PC-9 (cell line): ENCODE measurements around the gene EDRF1.
"Not testable (repeated sequence)": the region's sequence is repeated elsewhere in the genome, so short reads cannot be mapped to it uniquely, and the experiment has no call there.

Experiments
- EZH2 ChIP-seq: fragments of 200-600 bp; sonication (generic); IDR thresholded peaks from 2 replicates; pipeline ENCODE4 v1.8.0; 2017; ENCODE audit warnings: antibody characterized with exemption, low read depth
- TF ChIP-seq, protein P1 (sequence below): fragments of 200-600 bp; sonication (generic); conservative IDR thresholded peaks from 2 replicates; pipeline ENCODE4 v1.6.1; 2017; ENCODE audit warnings: mixed run types, antibody characterized with exemption, mild to moderate bottlenecking, moderate library complexity

DNA sequence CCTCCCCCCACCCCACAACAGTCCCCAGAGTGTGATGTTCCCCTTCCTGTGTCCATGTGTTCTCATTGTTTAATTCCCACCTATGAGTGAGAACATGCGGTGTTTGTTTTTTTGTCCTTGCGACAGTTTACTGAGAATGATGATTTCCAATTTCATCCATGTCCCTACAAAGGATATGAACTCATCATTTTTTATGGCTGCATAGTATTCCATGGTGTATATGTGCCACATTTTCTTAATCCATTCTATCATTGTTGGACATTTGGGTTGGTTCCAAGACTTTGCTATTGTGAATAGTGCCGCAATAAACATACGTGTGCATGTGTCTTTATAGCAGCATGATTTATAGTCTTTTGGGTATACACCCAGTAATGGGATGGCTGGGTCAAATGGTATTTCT lies 4.8 kb upstream of the EDRF1 start:
- TF ChIP-seq, protein P1, sequence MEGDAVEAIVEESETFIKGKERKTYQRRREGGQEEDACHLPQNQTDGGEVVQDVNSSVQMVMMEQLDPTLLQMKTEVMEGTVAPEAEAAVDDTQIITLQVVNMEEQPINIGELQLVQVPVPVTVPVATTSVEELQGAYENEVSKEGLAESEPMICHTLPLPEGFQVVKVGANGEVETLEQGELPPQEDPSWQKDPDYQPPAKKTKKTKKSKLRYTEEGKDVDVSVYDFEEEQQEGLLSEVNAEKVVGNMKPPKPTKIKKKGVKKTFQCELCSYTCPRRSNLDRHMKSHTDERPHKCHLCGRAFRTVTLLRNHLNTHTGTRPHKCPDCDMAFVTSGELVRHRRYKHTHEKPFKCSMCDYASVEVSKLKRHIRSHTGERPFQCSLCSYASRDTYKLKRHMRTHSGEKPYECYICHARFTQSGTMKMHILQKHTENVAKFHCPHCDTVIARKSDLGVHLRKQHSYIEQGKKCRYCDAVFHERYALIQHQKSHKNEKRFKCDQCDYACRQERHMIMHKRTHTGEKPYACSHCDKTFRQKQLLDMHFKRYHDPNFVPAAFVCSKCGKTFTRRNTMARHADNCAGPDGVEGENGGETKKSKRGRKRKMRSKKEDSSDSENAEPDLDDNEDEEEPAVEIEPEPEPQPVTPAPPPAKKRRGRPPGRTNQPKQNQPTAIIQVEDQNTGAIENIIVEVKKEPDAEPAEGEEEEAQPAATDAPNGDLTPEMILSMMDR: not testable (repeated sequence)
- not testable (repeated sequence) for TF ChIP-seq EZH2
